Stimulated activated CD8-positive, alpha-beta memory T cell treated with anti-CD3 and anti-CD28 coated beads, Interleukin-4, amount 100 ng/mL, for 4 hours (primary cell): ENCODE results near the gene TMEM132E.

Experiments used
- DNase-seq, 2 donors: peaks; one replicate each; pipeline ENCODE4 v3.0.0-alpha.2; 2020; ENCODE audit warnings: low read depth in 2 of 2, low spot score in 1 of 2

TMEM132E gene

GRCh38 chr17:34663714-34664113 is 84.3 kb downstream of the TMEM132E start:
- no peak for DNase-seq

DNA sequence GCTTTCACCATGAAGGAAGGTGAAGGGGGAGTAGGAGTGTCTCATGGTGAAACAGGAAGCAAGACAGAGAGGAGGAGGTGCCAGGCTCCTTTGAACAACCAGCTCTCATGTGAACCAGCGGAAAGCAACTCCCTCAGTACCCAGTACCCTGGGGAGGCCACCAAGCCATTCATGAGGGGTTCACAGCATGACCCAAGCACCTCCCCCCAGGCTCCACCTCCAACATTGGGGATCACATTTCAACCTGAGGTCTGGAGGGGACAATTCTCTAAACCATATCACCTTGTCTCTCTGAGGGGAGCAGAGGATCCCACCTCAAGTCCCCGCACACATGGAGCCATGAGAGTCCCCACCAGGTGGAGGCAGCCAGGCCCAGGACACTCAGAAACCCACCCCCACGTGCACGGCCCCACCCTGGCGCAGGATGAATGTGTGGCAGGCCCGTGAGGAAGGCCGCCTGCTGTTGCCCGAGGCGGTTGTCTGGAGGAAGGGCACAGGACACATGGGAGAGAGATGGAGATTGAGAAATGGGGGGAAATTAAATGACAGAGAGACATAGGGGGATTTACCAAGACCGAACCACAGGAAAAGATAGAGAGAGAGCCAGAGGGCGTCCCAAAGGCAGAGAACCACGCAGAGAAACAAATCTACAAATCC is 85.9 kb downstream of the TMEM132E start:
- DNase-seq, result no peak

- no peak for DNase-seq
These were observed 86.7 kb downstream of the TMEM132E start for GRCh38 chr17:34665819-34666763.

GRCh38 chr17:34667656-34668055 is 88.3 kb downstream of the TMEM132E start:
- no peak for DNase-seq

DNA sequence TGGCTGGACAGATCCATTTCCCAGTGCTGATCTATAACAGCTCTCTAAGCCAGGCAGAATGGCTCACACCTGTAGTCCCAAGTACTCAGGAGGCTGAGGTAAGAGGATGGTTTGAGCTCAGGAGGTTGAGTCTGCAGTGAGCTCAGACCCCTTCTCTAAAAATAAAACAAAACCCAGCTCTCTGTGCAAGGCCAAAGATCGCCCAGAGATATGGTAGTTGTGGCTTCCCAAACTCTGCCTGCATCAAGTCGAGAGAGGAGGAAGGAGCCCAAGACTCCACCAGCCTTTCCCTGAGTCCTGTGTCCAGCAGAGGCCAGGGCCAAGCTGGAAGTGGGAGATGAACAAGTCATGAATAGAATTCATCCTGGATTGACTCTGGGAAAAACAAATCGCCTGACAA is 88.8 kb downstream of the TMEM132E start:
- DNase-seq, result no peak

GRCh38 chr17:34669511-34669910 is 90.1 kb downstream of the TMEM132E start:
- no peak for DNase-seq

GRCh38 chr17:34670618-34671017 is 91.2 kb downstream of the TMEM132E start:
- DNase-seq, result no peak

GRCh38 chr17:34671191-34671590 is 91.8 kb downstream of the TMEM132E start:
- DNase-seq, result no peak

DNA sequence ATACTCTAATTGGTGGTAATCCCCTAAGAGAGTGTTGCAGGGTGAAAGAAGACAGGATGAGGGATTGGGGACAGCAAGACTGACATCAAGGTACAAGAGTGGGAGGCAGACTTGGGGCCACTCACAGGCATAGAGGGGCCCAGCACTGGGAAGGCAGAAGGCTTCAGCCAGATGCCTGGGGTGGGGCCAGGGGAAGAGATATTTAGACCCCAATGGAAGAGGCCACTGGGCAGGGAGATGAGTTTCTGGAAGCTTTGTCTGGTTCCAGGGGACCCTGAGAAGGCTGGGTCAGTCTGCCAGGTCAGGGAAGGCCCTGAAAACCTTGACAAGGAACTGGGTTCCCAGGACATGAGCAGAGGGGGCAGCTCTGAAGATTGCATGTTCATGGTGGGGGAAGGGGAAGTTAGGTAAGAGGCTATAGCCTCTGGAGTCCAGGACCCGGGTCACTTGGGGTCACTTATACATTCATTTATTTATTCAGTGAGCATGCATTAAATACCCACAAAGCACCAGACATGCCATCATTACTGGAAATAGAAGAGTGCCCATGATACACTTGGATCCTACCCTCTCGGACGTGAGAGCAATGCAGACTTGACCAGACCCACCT is 92.9 kb downstream of the TMEM132E start:
- no peak for DNase-seq

DNA sequence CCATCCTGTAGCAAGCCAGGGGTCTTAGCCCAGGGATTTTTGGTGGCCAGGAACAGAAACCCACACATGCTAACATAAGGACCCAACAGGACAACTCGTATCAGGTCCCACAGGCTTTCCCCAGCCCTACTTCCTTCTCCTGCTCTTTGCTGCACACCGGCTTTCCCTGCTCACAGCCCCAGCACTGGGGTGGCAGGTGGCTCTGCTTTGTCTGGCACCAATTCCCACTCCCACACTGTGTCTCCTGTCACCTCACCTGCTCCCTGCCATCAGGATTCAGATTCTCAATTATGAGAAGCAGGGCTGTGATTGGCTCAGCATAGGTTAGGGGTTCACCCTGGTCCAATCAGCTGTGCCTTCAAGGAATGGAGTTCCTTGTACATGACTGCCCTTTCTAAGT is 94.1 kb downstream of the TMEM132E start:
- no peak for DNase-seq

GRCh38 chr17:34673995-34674890 is 94.9 kb downstream of the TMEM132E start:
- DNase-seq, result no peak

- DNase-seq, result no peak
These were observed 95.8 kb downstream of the TMEM132E start for GRCh38 chr17:34675143-34675542.

DNA sequence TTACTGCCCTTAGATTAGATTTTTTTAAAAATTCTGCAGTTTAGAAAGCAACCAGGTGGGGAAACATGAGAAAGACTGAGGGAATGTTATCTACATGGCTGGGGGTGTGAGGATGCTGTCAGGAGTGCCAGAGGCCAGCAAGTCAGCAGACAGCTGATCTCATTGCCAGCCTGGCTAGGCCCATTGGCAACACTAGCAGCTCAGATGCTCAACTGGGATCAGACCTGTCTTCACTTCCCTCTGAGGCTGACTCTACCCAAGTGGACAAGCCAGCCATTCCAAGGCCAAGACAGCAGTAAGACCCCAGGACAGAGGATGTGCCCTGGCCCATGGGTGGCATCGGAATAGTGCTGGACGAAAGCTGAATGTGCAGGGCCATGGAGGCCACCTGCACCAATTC is 96.2 kb downstream of the TMEM132E start:
- no peak for DNase-seq

GRCh38 chr17:34680151-34680550 is 100.8 kb downstream of the TMEM132E start:
- no peak for DNase-seq

- DNase-seq, result no peak
These were observed 102.9 kb downstream of the TMEM132E start for GRCh38 chr17:34682305-34682704.

GRCh38 chr17:34683390-34683789 is 104.0 kb downstream of the TMEM132E start:
- no peak for DNase-seq
